Uterus (tissue), 2 donors: Measurements from ENCODE around the gene HEY2.

Experiments used
- CTCF ChIP-seq, 4 experiments: fragments of 200-600 bp in 2 of 4; fragments of 450-650 bp in 2 of 4; sonication (generic) in 2 of 4; IDR thresholded peaks; one replicate each; pipeline ENCODE4 v1.5.1; 2016 to 2019; ENCODE audit warnings: antibody characterized with exemption in 4 of 4, mild to moderate bottlenecking in 2 of 4, moderate library complexity in 1 of 4
- POLR2A ChIP-seq, 2 donors: fragments of 450-650 bp; IDR thresholded peaks; one replicate each; pipeline ENCODE4 v1.6.1; 2016; ENCODE audit warnings: antibody characterized with exemption in 2 of 2, mild to moderate bottlenecking in 1 of 2, moderate library complexity in 1 of 2

GRCh38 chr6:125797886-125798444 lies 48.5 kb downstream of the HEY2 start:
- TF ChIP-seq CTCF (IDR thresholded peaks at IDR 0.05), result no peak
- no peak for TF ChIP-seq POLR2A (IDR thresholded peaks at IDR 0.05)
